Measurements from ENCODE around the gene SRCAP.

The SRCAP gene

DNA sequence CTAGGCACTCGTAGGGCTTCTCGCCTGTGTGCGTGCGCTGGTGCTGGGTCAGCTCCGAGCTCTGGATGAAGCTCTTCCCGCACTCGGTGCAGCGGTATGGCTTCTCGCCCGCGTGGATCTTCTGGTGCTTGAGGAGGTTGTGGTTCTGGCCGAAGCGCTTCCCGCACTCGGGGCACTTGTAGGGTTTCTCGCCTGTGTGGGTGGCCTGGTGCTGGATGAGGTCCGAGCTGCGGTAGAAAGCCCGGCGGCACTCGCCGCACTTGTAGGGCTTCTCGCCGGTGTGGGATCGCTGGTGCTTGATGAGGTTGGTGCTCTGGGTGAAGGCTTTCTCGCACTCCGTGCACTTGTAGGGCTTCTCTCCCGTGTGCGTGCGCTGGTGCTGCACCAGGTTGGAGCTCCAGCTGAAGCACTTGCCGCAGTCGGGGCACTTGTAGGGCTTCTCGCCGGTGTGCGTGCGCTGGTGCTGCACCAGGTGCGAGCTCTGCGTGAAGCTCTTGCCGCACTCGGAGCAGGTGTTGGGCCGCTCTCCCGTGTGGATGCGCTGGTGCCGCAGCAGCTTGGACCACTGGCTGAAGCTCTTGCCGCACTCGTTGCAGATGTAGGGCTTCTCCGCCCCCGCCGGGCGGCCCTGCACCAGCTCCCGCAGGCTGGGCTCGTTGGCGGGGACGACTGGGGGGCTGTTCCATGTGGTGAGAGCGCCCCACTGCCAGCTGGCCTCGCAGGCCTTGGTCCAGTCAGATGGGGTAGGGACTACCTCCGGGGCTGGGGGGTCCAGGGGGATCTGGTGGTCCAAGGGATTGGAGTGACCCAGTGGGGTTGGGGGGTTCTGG is 84.5 kb downstream of the SRCAP start:
- TF ChIP-seq FOXP2 (optimal IDR thresholded peaks at IDR 0.05; ENCODE audit: borderline replicate concordance, extremely low read depth, extremely low read length, insufficient read depth) (no peak), SIN3A (IDR thresholded peaks at IDR 0.05; ENCODE audit: borderline replicate concordance, insufficient read depth, low read length) (no peak), TAF1 (IDR thresholded peaks at IDR 0.05; ENCODE audit: borderline replicate concordance, insufficient read depth, low read length) (no peak), POLR2AphosphoS5 (IDR thresholded peaks at IDR 0.05; ENCODE audit: low read depth, low read length) (no peak)
- TF ChIP-seq, protein P1, sequence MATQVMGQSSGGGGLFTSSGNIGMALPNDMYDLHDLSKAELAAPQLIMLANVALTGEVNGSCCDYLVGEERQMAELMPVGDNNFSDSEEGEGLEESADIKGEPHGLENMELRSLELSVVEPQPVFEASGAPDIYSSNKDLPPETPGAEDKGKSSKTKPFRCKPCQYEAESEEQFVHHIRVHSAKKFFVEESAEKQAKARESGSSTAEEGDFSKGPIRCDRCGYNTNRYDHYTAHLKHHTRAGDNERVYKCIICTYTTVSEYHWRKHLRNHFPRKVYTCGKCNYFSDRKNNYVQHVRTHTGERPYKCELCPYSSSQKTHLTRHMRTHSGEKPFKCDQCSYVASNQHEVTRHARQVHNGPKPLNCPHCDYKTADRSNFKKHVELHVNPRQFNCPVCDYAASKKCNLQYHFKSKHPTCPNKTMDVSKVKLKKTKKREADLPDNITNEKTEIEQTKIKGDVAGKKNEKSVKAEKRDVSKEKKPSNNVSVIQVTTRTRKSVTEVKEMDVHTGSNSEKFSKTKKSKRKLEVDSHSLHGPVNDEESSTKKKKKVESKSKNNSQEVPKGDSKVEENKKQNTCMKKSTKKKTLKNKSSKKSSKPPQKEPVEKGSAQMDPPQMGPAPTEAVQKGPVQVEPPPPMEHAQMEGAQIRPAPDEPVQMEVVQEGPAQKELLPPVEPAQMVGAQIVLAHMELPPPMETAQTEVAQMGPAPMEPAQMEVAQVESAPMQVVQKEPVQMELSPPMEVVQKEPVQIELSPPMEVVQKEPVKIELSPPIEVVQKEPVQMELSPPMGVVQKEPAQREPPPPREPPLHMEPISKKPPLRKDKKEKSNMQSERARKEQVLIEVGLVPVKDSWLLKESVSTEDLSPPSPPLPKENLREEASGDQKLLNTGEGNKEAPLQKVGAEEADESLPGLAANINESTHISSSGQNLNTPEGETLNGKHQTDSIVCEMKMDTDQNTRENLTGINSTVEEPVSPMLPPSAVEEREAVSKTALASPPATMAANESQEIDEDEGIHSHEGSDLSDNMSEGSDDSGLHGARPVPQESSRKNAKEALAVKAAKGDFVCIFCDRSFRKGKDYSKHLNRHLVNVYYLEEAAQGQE (IDR thresholded peaks at IDR 0.05; ENCODE audit: insufficient read depth in 1 of 2, low read depth in 2 of 2, low read length in 2 of 2): no peak

DNA sequence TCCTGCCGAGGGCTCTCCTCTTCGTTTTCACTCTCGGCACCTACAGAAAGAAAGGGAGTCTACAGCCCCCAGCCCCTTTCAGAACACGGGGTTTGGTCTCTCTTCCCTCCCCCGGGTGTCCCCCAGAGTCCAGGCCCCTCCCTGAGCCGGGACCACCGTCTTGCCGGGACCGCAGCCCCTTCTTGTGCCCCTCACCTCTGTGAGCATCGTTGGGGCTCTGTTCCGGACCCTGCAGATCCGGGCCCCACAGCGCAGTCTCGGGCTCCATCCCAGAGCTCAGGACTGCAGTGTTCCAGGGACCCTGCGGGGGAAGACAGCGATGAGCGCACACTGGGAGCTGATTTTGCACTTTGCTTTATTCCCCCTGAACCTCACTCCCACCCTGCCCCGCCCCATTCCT is 85.2 kb downstream of the SRCAP start:
- TF ChIP-seq FOXP2 (optimal IDR thresholded peaks at IDR 0.05; ENCODE audit: borderline replicate concordance, extremely low read depth, extremely low read length, insufficient read depth): no peak
- TF ChIP-seq SIN3A (IDR thresholded peaks at IDR 0.05; ENCODE audit: borderline replicate concordance, insufficient read depth, low read length): no peak
- no peak for TF ChIP-seq TAF1 (IDR thresholded peaks at IDR 0.05; ENCODE audit: borderline replicate concordance, insufficient read depth, low read length)
- TF ChIP-seq POLR2AphosphoS5 (IDR thresholded peaks at IDR 0.05; ENCODE audit: low read depth, low read length): no peak
- TF ChIP-seq, protein P1 (IDR thresholded peaks at IDR 0.05; ENCODE audit: insufficient read depth in 1 of 2, low read depth in 2 of 2, low read length in 2 of 2): no peak

DNA sequence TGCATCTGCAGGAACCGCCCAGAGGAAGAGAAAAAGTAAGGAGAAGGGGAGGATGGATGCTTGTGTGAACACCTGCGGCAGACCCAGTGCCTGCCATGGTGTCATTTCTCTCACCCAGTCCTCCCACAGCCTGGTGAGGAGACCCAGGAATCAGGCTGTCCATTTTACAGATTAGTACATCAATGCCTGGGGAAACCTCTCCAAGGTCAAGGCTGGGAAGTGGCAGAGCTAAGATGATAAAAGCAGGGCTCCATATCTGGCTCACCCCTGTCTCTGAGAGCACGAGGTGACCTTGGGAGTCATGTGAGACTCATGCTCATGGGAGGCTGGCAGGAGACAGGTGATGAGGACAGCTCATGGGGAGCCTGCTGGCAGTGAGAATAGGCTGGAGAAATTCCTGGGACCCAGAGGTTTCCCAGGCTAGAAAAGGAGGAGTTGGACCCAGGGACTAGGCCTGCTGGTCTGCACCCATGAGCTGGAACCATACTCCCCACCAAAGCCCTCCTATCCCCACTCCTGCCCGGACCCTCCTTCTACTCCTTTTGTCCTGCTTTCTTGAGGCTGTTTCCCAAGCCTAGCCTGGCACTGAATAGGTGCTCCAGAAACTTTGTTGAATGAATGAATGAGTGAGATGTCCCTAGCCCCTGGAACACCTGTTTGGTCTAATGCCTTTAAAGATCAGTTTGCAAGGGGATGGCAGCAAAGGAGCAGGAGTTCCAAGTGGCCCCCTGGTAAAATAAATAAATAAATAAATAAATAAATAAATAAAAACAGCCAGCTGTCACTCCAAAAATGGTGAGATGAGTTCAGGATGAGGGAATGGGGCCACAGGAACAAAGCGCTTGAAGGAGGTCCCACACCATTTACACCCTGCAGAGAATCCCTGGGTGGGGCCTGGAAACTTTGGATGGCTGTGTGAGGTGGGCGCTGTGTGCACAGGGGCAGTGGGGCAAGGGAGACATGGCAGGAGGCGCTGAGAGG is 86.4 kb downstream of the SRCAP start:
- TF ChIP-seq FOXP2 (optimal IDR thresholded peaks at IDR 0.05; ENCODE audit: borderline replicate concordance, extremely low read depth, extremely low read length, insufficient read depth) (no peak), TAF1 (IDR thresholded peaks at IDR 0.05; ENCODE audit: borderline replicate concordance, insufficient read depth, low read length) (no peak), POLR2AphosphoS5 (IDR thresholded peaks at IDR 0.05; ENCODE audit: low read depth, low read length) (no peak)
- TF ChIP-seq, protein P1 (IDR thresholded peaks at IDR 0.05; ENCODE audit: insufficient read depth in 1 of 2, low read depth in 2 of 2, low read length in 2 of 2): no peak

DNA sequence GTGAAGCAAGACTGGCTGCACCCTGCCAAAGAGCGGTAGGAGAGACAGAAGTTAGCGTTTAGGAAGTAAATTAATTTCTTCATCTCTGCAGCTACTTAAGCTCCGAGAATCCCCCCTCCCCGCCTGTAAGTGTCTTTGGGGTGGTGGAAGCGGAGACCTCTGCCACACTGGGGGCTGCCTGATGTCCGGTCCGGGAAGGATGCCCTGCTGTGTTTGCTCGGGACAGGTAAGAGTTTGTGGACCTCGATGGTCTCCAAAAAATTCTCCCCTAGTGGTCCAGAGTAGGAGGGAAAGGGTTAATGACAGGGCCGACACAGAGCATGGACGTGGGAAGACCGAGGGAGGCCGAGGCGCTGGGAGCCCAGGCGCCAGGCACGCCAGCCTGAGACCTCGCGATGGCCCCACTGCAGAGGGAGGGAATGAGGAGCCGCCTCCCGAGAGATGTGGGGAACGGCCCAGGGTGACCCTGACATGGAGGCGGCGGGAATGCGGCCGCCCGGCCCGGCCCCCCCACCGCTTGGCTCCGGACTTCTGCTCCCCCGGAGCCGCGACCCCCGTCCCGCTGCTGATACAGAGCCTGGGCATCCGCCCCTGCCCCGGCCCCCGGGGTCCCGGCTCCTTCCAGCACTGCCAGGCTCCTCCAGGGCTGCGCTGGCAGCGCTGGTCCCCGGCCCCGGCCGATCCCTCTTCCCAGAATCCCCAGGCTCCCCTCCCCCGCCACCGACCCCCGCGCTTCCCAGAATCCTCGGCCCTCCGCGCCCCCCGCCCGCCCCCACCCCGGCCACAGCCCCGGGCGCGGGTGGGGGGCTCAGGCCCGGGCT is 87.4 kb downstream of the SRCAP start:
- TF ChIP-seq, protein P1 (IDR thresholded peaks at IDR 0.05; ENCODE audit: insufficient read depth in 1 of 2, low read depth in 2 of 2, low read length in 2 of 2): no peak
- no peak for TF ChIP-seq FOXP2 (optimal IDR thresholded peaks at IDR 0.05; ENCODE audit: borderline replicate concordance, extremely low read depth, extremely low read length, insufficient read depth)
- no peak for TF ChIP-seq TAF1 (IDR thresholded peaks at IDR 0.05; ENCODE audit: borderline replicate concordance, insufficient read depth, low read length)
- TF ChIP-seq POLR2AphosphoS5 (IDR thresholded peaks at IDR 0.05; ENCODE audit: low read depth, low read length): peak; percentile 13; the same call in 1 of the 2 replicates
- TF ChIP-seq SIN3A (IDR thresholded peaks at IDR 0.05; ENCODE audit: borderline replicate concordance, insufficient read depth, low read length): no peak
